Gastroesophageal sphincter (tissue), 4 donors: ENCODE measurements around the gene TRAPPC2L. TPM values are rescaled to one million over a fixed set of nuclear protein-coding genes. Genes with fewer than 3 reads are reported as not detected.

Experiments used
- ATAC-seq: fragments of 150-250 bp; one replicate; pipeline ENCODE4 v1.9.1; 2016; ENCODE audit warnings: mild to moderate bottlenecking, moderate library complexity
- H3K27ac ChIP-seq, 4 donors: fragments of 200-600 bp; sonication (generic) in 3 of 4; 1 replicate in 3 of 4; 2 replicates in 1 of 4; pipeline ENCODE4 v1.5.1; 2016 to 2019
- H3K27me3 ChIP-seq: fragments of 200-600 bp; sonication (generic); one replicate; pipeline ENCODE4 v1.5.1; 2019
- H3K36me3 ChIP-seq, 2 donors: fragments of 200-600 bp; sonication (generic); one replicate each; pipeline ENCODE4 v1.5.1; 2019; ENCODE audit warnings: control low read depth in 1 of 2
- H3K4me1 ChIP-seq, 3 donors: fragments of 200-600 bp; sonication (generic); 1 replicate in 2 of 3; 2 replicates in 1 of 3; pipeline ENCODE4 v1.5.1; 2016 to 2019; ENCODE audit warnings: control low read depth in 2 of 3
- H3K4me3 ChIP-seq, 2 donors: fragments of 200-600 bp; sonication (generic); one replicate each; pipeline ENCODE4 v1.5.1; 2019; ENCODE audit warnings: mild to moderate bottlenecking in 1 of 2, moderate library complexity in 1 of 2
- H3K9me3 ChIP-seq, 3 donors: fragments of 200-600 bp; sonication (generic); one replicate each; pipeline ENCODE4 v1.5.1; 2017 to 2019; ENCODE audit warnings: control low read depth in 2 of 3
- CTCF ChIP-seq, 4 experiments: fragments of 200-600 bp in 2 of 4; fragments of 450-650 bp in 2 of 4; sonication (generic) in 1 of 4; IDR thresholded peaks; one replicate each; pipeline ENCODE4 v1.5.1; 2017 to 2019; ENCODE audit warnings: antibody characterized with exemption in 4 of 4, mild to moderate bottlenecking in 2 of 4, moderate library complexity in 2 of 4
- EP300 ChIP-seq: sonication (generic); formaldehyde crosslinking; IDR thresholded peaks from one replicate; pipeline ENCODE4 v1.6.1; 2017; ENCODE audit warnings: antibody characterized with exemption, mild to moderate bottlenecking
- POLR2A ChIP-seq, 2 donors: fragments of 450-650 bp; IDR thresholded peaks; one replicate each; pipeline ENCODE4 v1.6.1; 2017; ENCODE audit warnings: antibody characterized with exemption in 2 of 2, mild to moderate bottlenecking in 2 of 2, moderate library complexity in 1 of 2
- POLR2AphosphoS5 ChIP-seq: sonication (generic); formaldehyde crosslinking; IDR thresholded peaks from one replicate; pipeline ENCODE4 v1.6.1; 2017; ENCODE audit warnings: antibody characterized with exemption
- WGBS, 2 donors: methylation state at CpG; one replicate each; pipeline ENCODE4 v1.1.5; 2018; ENCODE audit warnings: low coverage in 1 of 2; 5-methylcytosine and 5-hydroxymethylcytosine counted together
- total RNA-seq, 4 donors: library from RNA; depleted of rRNA; stranded (reverse); fragments of >200 nt; gene quantifications; one replicate each; pipeline ENCODE4 v1.1.0, GENCODE V29; 2016

Gene TRAPPC2L
- total RNA-seq, 4 donors from 2014 or later: 18.7 to 40.0 (median 21.5) TPM

- Histone ChIP-seq H3K27ac (peak overlapping the region in 2 of 4 donors; percentile 93 to 97), H3K27me3 (peaks cover 1% of the 10 kb centered on the region), H3K4me1 (peaks cover 0 to 48% (median 23%) of the 10 kb centered on the region in 3 donors), H3K36me3 (peaks cover 0 to 27% of the 10 kb centered on the region in 2 donors), H3K9me3 (no peaks in the 10 kb centered on the region), H3K4me3 (no peak overlapping the region)
- WGBS, 2 donors: no CpG with 5 or more reads among the region's 10 CpGs
- ATAC-seq: no peak
- TF ChIP-seq POLR2AphosphoS5 (no peak), CTCF (IDR thresholded peaks at IDR 0.05) (no peak), POLR2A (IDR thresholded peaks at IDR 0.05) (no peak)
These were observed 47.2 kb upstream of the TRAPPC2L start for GRCh38 chr16:88809676-88810165.

- H3K9me3 ChIP-seq: no peaks in the 10 kb centered on the region
- no peaks in the 10 kb centered on the region for H3K27me3 ChIP-seq
- H3K27ac ChIP-seq: peak overlapping the region in 3 of 4 donors; percentile 90 to 97 (median 93)
- H3K36me3 ChIP-seq: peaks cover 0 to 27% of the 10 kb centered on the region in 2 donors
- H3K4me3 ChIP-seq: peak overlapping the region; percentile 56 to 68
- TF ChIP-seq POLR2A (IDR thresholded peaks at IDR 0.05): no peak
- TF ChIP-seq POLR2AphosphoS5: no peak
- no peak for TF ChIP-seq CTCF (IDR thresholded peaks at IDR 0.05)
- TF ChIP-seq EP300: no peak
- peaks cover 0 to 45% (median 22%) of the 10 kb centered on the region in 3 donors for H3K4me1 ChIP-seq
- 33% methylated on average over 1 of the region's 12 CpGs; no CpG with 5 or more reads in 1 of the 2 donors for WGBS, 2 donors
- ATAC-seq: no peak
These were observed 46.6 kb upstream of the TRAPPC2L start for GRCh38 chr16:88810166-88810911.

GRCh38 chr16:88810912-88811768, 45.8 kb upstream of the TRAPPC2L start:
- Histone ChIP-seq H3K4me3 (peak overlapping the region; percentile 56 to 68), H3K9me3 (no peaks in the 10 kb centered on the region), H3K27me3 (no peaks in the 10 kb centered on the region), H3K27ac (peak overlapping the region; percentile 70 to 97 (median 92)), H3K4me1 (peaks cover 0 to 45% (median 22%) of the 10 kb centered on the region in 3 donors), H3K36me3 (peaks cover 0 to 27% of the 10 kb centered on the region in 2 donors)
- no CpG with 5 or more reads among the region's 65 CpGs for WGBS, 2 donors
- TF ChIP-seq CTCF (IDR thresholded peaks at IDR 0.05): peak in 1 of 4 experiments; percentile 4
- peak; percentile 86 for TF ChIP-seq POLR2AphosphoS5
- no peak for TF ChIP-seq EP300
- peak; percentile 85 for TF ChIP-seq POLR2A (IDR thresholded peaks at IDR 0.05)
- peak; percentile 70 for ATAC-seq

GRCh38 chr16:88811769-88812512, 45.0 kb upstream of the TRAPPC2L start, which contains the start of gene APRT:
TSS of gene APRT (minus strand) at chr16:88811928. CDS start at chr16:88811899, 29 bp downstream.
- no peaks in the 10 kb centered on the region for H3K9me3 ChIP-seq
- no peak for TF ChIP-seq EP300
- TF ChIP-seq POLR2AphosphoS5: no peak
- TF ChIP-seq CTCF (IDR thresholded peaks at IDR 0.05): peak in 3 of 4 experiments; percentile 23 to 59 (median 43)
- peak; percentile 72 to 77 for TF ChIP-seq POLR2A (IDR thresholded peaks at IDR 0.05)
- peak within 1 kb of the TSS; percentile 79 to 97 (median 92) for H3K27ac ChIP-seq
- no peaks in the 10 kb centered on the region for H3K27me3 ChIP-seq
- H3K4me3 ChIP-seq: peak within 1 kb of the TSS; percentile 56 to 68
- no CpG with 5 or more reads among the region's 84 CpGs for WGBS, 2 donors
- H3K4me1 ChIP-seq: peaks cover 0 to 45% (median 22%) of the 10 kb centered on the region in 3 donors
- peaks cover 0 to 27% of the 10 kb centered on the region in 2 donors for H3K36me3 ChIP-seq
- ATAC-seq: peak; percentile 92
